ENCODE measurements around the gene KLHL40. TPM values are rescaled to one million over a fixed set of nuclear protein-coding genes. Genes with fewer than 3 reads are reported as not detected.

KLHL40 gene
- total and polyA plus RNA-seq, 2 donors (not counting 1 experiment from before 2014, with no cell fraction given), result not detected

- Histone ChIP-seq H3K79me2 (ENCODE audit: control insufficient read depth, insufficient read depth, low read length) (peaks cover 7% of the 10 kb centered on the region), H3K9me3 (ENCODE audit: control insufficient read depth, insufficient read depth, low read depth, low read length) (no peaks in the 10 kb centered on the region), H3K36me3 (ENCODE audit: control insufficient read depth, insufficient read depth, low read length) (peaks cover 13% of the 10 kb centered on the region), H2AFZ (ENCODE audit: low read length) (no peak overlapping the region), H4K20me1 (ENCODE audit: control insufficient read depth, extremely low read depth, insufficient read depth, low read length) (no peaks in the 10 kb centered on the region), H3K9ac (ENCODE audit: insufficient read depth, low read length) (no peak overlapping the region), H3K4me1 (ENCODE audit: control insufficient read depth, extremely low read depth, insufficient read depth, low read length) (peaks cover 18% of the 10 kb centered on the region), H3K27me3 (ENCODE audit: control insufficient read depth, insufficient read depth, low read length) (no peaks in the 10 kb centered on the region), H3K27ac (ENCODE audit: insufficient read depth, low read length) (no peak overlapping the region), H3K4me2 (ENCODE audit: extremely low read depth, insufficient read depth, low read length) (no peak overlapping the region), H3K4me3 (replicated peaks in 1 of 4; ENCODE audit: control extremely low read depth in 1 of 4, insufficient read depth in 1 of 4, low read depth in 3 of 4, low read length in 4 of 4) (no peak overlapping the region)
- DNase-seq (ENCODE audit: low read depth in 2 of 2), result no peak
- TF ChIP-seq CTCF (conservative IDR thresholded peaks at IDR 0.05 in 1 of 2, IDR thresholded peaks at IDR 0.05 in 1 of 2; ENCODE audit: low read depth in 1 of 2, low read length in 2 of 2), result no peak
- no peak for TF ChIP-seq EZH2 (IDR thresholded peaks at IDR 0.05; ENCODE audit: low read length, missing control alignments)
These were observed 37.4 kb upstream of the KLHL40 start for GRCh38 chr3:42647821-42648459.

GRCh38 chr3:42649006-42649405 is 36.3 kb upstream of the KLHL40 start:
- DNase-seq (ENCODE audit: low read depth in 2 of 2), result no peak
- TF ChIP-seq CTCF (conservative IDR thresholded peaks at IDR 0.05 in 1 of 2, IDR thresholded peaks at IDR 0.05 in 1 of 2; ENCODE audit: low read depth in 1 of 2, low read length in 2 of 2) (no peak), EZH2 (IDR thresholded peaks at IDR 0.05; ENCODE audit: low read length, missing control alignments) (no peak)
- no peak overlapping the region for H3K27ac ChIP-seq (ENCODE audit: insufficient read depth, low read length)
- H3K36me3 ChIP-seq (ENCODE audit: control insufficient read depth, insufficient read depth, low read length), result peaks cover 7% of the 10 kb centered on the region
- H3K79me2 ChIP-seq (ENCODE audit: control insufficient read depth, insufficient read depth, low read length), result peaks cover 14% of the 10 kb centered on the region
- peaks cover 22% of the 10 kb centered on the region for H3K4me1 ChIP-seq (ENCODE audit: control insufficient read depth, extremely low read depth, insufficient read depth, low read length)
- H3K4me2 ChIP-seq (ENCODE audit: extremely low read depth, insufficient read depth, low read length), result no peak overlapping the region
- H3K9ac ChIP-seq (ENCODE audit: insufficient read depth, low read length), result no peak overlapping the region
- no peak overlapping the region for H2AFZ ChIP-seq (ENCODE audit: low read length)
- H3K27me3 ChIP-seq (ENCODE audit: control insufficient read depth, insufficient read depth, low read length), result no peaks in the 10 kb centered on the region
- no peaks in the 10 kb centered on the region for H3K9me3 ChIP-seq (ENCODE audit: control insufficient read depth, insufficient read depth, low read depth, low read length)
- H4K20me1 ChIP-seq (ENCODE audit: control insufficient read depth, extremely low read depth, insufficient read depth, low read length), result no peaks in the 10 kb centered on the region
- H3K4me3 ChIP-seq (replicated peaks in 1 of 4; ENCODE audit: control extremely low read depth in 1 of 4, insufficient read depth in 1 of 4, low read depth in 3 of 4, low read length in 4 of 4), result no peak overlapping the region

- TF ChIP-seq CTCF (conservative IDR thresholded peaks at IDR 0.05 in 1 of 2, IDR thresholded peaks at IDR 0.05 in 1 of 2; ENCODE audit: low read depth in 1 of 2, low read length in 2 of 2), result no peak
- TF ChIP-seq EZH2 (IDR thresholded peaks at IDR 0.05; ENCODE audit: low read length, missing control alignments), result no peak
- no peak overlapping the region for H2AFZ ChIP-seq (ENCODE audit: low read length)
- no peaks in the 10 kb centered on the region for H4K20me1 ChIP-seq (ENCODE audit: control insufficient read depth, extremely low read depth, insufficient read depth, low read length)
- no peaks in the 10 kb centered on the region for H3K27me3 ChIP-seq (ENCODE audit: control insufficient read depth, insufficient read depth, low read length)
- H3K9ac ChIP-seq (ENCODE audit: insufficient read depth, low read length), result no peak overlapping the region
- H3K27ac ChIP-seq (ENCODE audit: insufficient read depth, low read length), result no peak overlapping the region
- H3K4me3 ChIP-seq (replicated peaks in 1 of 4; ENCODE audit: control extremely low read depth in 1 of 4, insufficient read depth in 1 of 4, low read depth in 3 of 4, low read length in 4 of 4), result no peak overlapping the region
- peaks cover 14% of the 10 kb centered on the region for H3K79me2 ChIP-seq (ENCODE audit: control insufficient read depth, insufficient read depth, low read length)
- H3K36me3 ChIP-seq (ENCODE audit: control insufficient read depth, insufficient read depth, low read length), result peaks cover 4% of the 10 kb centered on the region
- H3K9me3 ChIP-seq (ENCODE audit: control insufficient read depth, insufficient read depth, low read depth, low read length), result no peaks in the 10 kb centered on the region
- H3K4me1 ChIP-seq (ENCODE audit: control insufficient read depth, extremely low read depth, insufficient read depth, low read length), result peaks cover 22% of the 10 kb centered on the region
- H3K4me2 ChIP-seq (ENCODE audit: extremely low read depth, insufficient read depth, low read length), result no peak overlapping the region
- no peak for DNase-seq (ENCODE audit: low read depth in 2 of 2)
These were observed 35.6 kb upstream of the KLHL40 start for GRCh38 chr3:42649783-42650182.

All from fibroblast of lung (primary cell).